ENCODE measurements around the gene FKBP8. TPM values are rescaled to one million over a fixed set of nuclear protein-coding genes. Genes with fewer than 3 reads are reported as not detected.

Gene FKBP8
- total RNA-seq, 1 experiment from 2014 or later: 345 TPM

GRCh38 chr19:18522124-18522861, 21.1 kb downstream of the FKBP8 start:
- no peaks in the 10 kb centered on the region for H3K36me3 Mint-ChIP-seq
- peak overlapping the region; percentile 86 for H3K27ac Mint-ChIP-seq
- TF ChIP-seq SP1 (CRISPR knock-in tag; conservative IDR thresholded peaks at IDR 0.05) (peak; percentile 73; the same call in 1 of the 2 replicates), USF1 (CRISPR knock-in tag; IDR thresholded peaks at IDR 0.05) (peak; percentile 72; the same call in 1 of the 2 replicates), USF2 (CRISPR knock-in tag; IDR thresholded peaks at IDR 0.05) (peak; percentile 67), ETV6 (CRISPR knock-in tag; IDR thresholded peaks at IDR 0.05) (0 out of 2 replicates have a peak, but pooled peaks have one; percentile 26), MAX (CRISPR knock-in tag; IDR thresholded peaks at IDR 0.05) (peak; percentile 50; the same call in 1 of the 2 replicates), FOXP4 (CRISPR knock-in tag; IDR thresholded peaks at IDR 0.05) (0 out of 2 replicates have a peak, but pooled peaks have one; percentile 15), PREB (CRISPR knock-in tag; IDR thresholded peaks at IDR 0.05; ENCODE audit: borderline replicate concordance) (no peak), SMAD3 (CRISPR knock-in tag; IDR thresholded peaks at IDR 0.05; ENCODE audit: borderline replicate concordance) (0 out of 2 replicates have a peak, but pooled peaks have one; percentile 4), AFF4 (CRISPR knock-in tag; IDR thresholded peaks at IDR 0.05; ENCODE audit: borderline replicate concordance) (no peak)

GRCh38 chr19:18521692-18522123, 21.7 kb downstream of the FKBP8 start, which contains the start of gene ELL:
Gene ELL, minus strand, starts transcription at chr19:18522070. Its CDS starts 15 bp downstream, at chr19:18522055.
- Mint-ChIP-seq H3K27me3 (ENCODE audit: low read depth) (no peaks in the 10 kb centered on the region), H3K9me3 (no peaks in the 10 kb centered on the region), H3K27ac (peak within 1 kb of the TSS; percentile 87), H3K4me3 (peak within 1 kb of the TSS; percentile 81), H3K4me1 (peaks cover 7% of the 10 kb centered on the region), H3K36me3 (no peaks in the 10 kb centered on the region)
- no peak for DNase-seq (ENCODE audit: low spot score)
- ChIA-PET POLR2A (no interaction called here), CTCF (interaction anchor here (0.5 to 5.0 kb wide), 23 partner anchors 13 to 628 kb away, joined by 3 to 55 read pairs (median 7); partner anchors contain the start of genes KXD1 and UBA52)
- ATAC-seq: no peak
- TF ChIP-seq HMGXB4 (CRISPR knock-in tag; IDR thresholded peaks at IDR 0.05) (peak; percentile 60; the same call in 1 of the 2 replicates), PRRX2 (CRISPR knock-in tag; IDR thresholded peaks at IDR 0.05) (no peak), ATF3 (CRISPR knock-in tag; conservative IDR thresholded peaks at IDR 0.05) (no peak), JAZF1 (CRISPR knock-in tag; IDR thresholded peaks at IDR 0.05) (no peak), CBFB (CRISPR knock-in tag; IDR thresholded peaks at IDR 0.05; ENCODE audit: low read depth) (no peak), MAX (CRISPR knock-in tag; IDR thresholded peaks at IDR 0.05) (0 out of 2 replicates have a peak, but pooled peaks have one; percentile 42), ZNF532 (CRISPR knock-in tag; IDR thresholded peaks at IDR 0.05; ENCODE audit: borderline replicate concordance) (no peak)

More at GRCh38 chr19:18522124-18522861, 21.1 kb downstream of the FKBP8 start:
- peak; percentile 95 for ATAC-seq
- peak; percentile 100 for DNase-seq (ENCODE audit: low spot score)
- CTCF ChIA-PET: interaction anchor here (0.6 to 5.0 kb wide), 19 partner anchors 12 to 276 kb away, joined by 3 to 55 read pairs (median 8); partner anchors contain the start of genes KXD1 and UBA52
- no peaks in the 10 kb centered on the region for H3K27me3 Mint-ChIP-seq (ENCODE audit: low read depth)
- peak overlapping the region; percentile 81 for H3K4me3 Mint-ChIP-seq
- no peaks in the 10 kb centered on the region for H3K9me3 Mint-ChIP-seq
- H3K4me1 Mint-ChIP-seq: peaks cover 7% of the 10 kb centered on the region
- POLR2A ChIA-PET: interaction anchor here (0.5 to 1.4 kb wide), 4 partner anchors 8 to 50 kb away, joined by 3 read pairs; partner anchors contain the start of gene UBA52

Data from WTC11 (cell line).